B cell (primary cell): Measurements from ENCODE around the gene ELK3.

Experiments used
- CTCF ChIP-seq: fragments of 200-600 bp; IDR thresholded peaks from one replicate; pipeline ENCODE4 v1.8.0; 2022; ENCODE audit warnings: antibody characterized with exemption, mild to moderate bottlenecking
- EZH2 ChIP-seq: IDR thresholded peaks from 2 replicates; pipeline ENCODE4 v1.6.1; 2012; ENCODE audit warnings: borderline replicate concordance, low read depth, mild to moderate bottlenecking, moderate library complexity, low read length; ENCODE audit not compliant: insufficient read depth, poor library complexity, severe bottlenecking

- no peak for TF ChIP-seq CTCF
- TF ChIP-seq EZH2: no peak
These were observed 6.2 kb upstream of the ELK3 start for GRCh38 chr12:96187956-96188355.
